H9 (cell line): ENCODE results near the gene CIART. TPM values are rescaled to one million over a fixed set of nuclear protein-coding genes. Genes with fewer than 3 reads are reported as not detected.

Experiments
- DNase-seq: peaks from one replicate; pipeline ENCODE4 v3.0.0-alpha.2; 2017
- H2AFZ ChIP-seq: one replicate; pipeline ENCODE4 v1.6.1; 2013; ENCODE audit warnings: mild to moderate bottlenecking, low read length, control low read depth, moderate library complexity
- H2AK5ac ChIP-seq: 2 replicates; pipeline ENCODE4 v1.6.1; 2013; ENCODE audit warnings: low read length, control low read depth, mixed read lengths; ENCODE audit not compliant: insufficient read length
- H2BK120ac ChIP-seq: one replicate; pipeline ENCODE4 v1.6.1; 2013; ENCODE audit warnings: low read depth, mild to moderate bottlenecking, low read length, control low read depth, inconsistent platforms; ENCODE audit not compliant: poor library complexity, severe bottlenecking
- H2BK12ac ChIP-seq: 2 replicates; pipeline ENCODE4 v1.6.1; 2013; ENCODE audit warnings: low read length, control low read depth, mixed read lengths, low read depth; ENCODE audit not compliant: insufficient read length
- H2BK15ac ChIP-seq: 2 replicates; pipeline ENCODE4 v1.6.1; 2013; ENCODE audit warnings: low read depth, low read length, control low read depth
- H2BK20ac ChIP-seq: one replicate; pipeline ENCODE4 v1.6.1; 2013; ENCODE audit warnings: low read depth, mild to moderate bottlenecking, low read length, control low read depth, inconsistent platforms; ENCODE audit not compliant: poor library complexity, severe bottlenecking
- H2BK5ac ChIP-seq: 2 replicates; pipeline ENCODE4 v1.6.1; 2013; ENCODE audit warnings: low read length, control low read depth, mixed read lengths; ENCODE audit not compliant: insufficient read length
- H3K14ac ChIP-seq: 2 replicates; pipeline ENCODE4 v1.6.1; 2013; ENCODE audit warnings: low read length, control low read depth; ENCODE audit not compliant: insufficient read depth
- H3K18ac ChIP-seq: 2 replicates; pipeline ENCODE4 v1.6.1; 2013; ENCODE audit warnings: low read depth, mild to moderate bottlenecking, mixed read lengths, low read length, control low read depth; ENCODE audit not compliant: insufficient read length
- H3K23ac ChIP-seq: 2 replicates; pipeline ENCODE4 v1.6.1; 2013; ENCODE audit warnings: low read length, control low read depth, mixed read lengths, low read depth; ENCODE audit not compliant: insufficient read length
- H3K23me2 ChIP-seq: 2 replicates; pipeline ENCODE4 v1.6.1; 2013; ENCODE audit warnings: low read depth, mild to moderate bottlenecking, mixed read lengths, low read length, control low read depth; ENCODE audit not compliant: insufficient read length, poor library complexity, severe bottlenecking
- H3K27ac ChIP-seq: 2 replicates; pipeline ENCODE4 v1.5.1; 2013; ENCODE audit warnings: low read length, control low read depth, mixed read lengths, low read depth; ENCODE audit not compliant: insufficient read length
- H3K27me3 ChIP-seq: 2 replicates; pipeline ENCODE4 v1.6.1; 2013; ENCODE audit warnings: low read length, control low read depth, inconsistent platforms; ENCODE audit not compliant: insufficient read depth
- H3K4ac ChIP-seq: 2 replicates; pipeline ENCODE4 v1.6.1; 2013; ENCODE audit warnings: low read depth, mild to moderate bottlenecking, control low read depth, inconsistent platforms, low read length, moderate library complexity
- H3K4me1 ChIP-seq: 2 replicates; pipeline ENCODE4 v1.6.1; 2013; ENCODE audit warnings: low read length, control low read depth, inconsistent platforms; ENCODE audit not compliant: insufficient read depth
- H3K4me2 ChIP-seq: 2 replicates; pipeline ENCODE4 v1.6.1; 2013; ENCODE audit warnings: low read length, control low read depth, mixed read lengths; ENCODE audit not compliant: insufficient read length, insufficient read depth
- H3K56ac ChIP-seq: 2 replicates; pipeline ENCODE4 v1.6.1; 2013; ENCODE audit warnings: low read depth, mild to moderate bottlenecking, mixed read lengths, low read length, control low read depth; ENCODE audit not compliant: insufficient read length
- H3K79me1 ChIP-seq: 2 replicates; pipeline ENCODE4 v1.6.1; 2013; ENCODE audit warnings: low read depth, mild to moderate bottlenecking, moderate library complexity, low read length, control low read depth, inconsistent platforms; ENCODE audit not compliant: insufficient read depth, poor library complexity, severe bottlenecking
- H3K79me2 ChIP-seq: 2 replicates; pipeline ENCODE4 v1.6.1; 2013; ENCODE audit warnings: low read length, control low read depth, inconsistent platforms; ENCODE audit not compliant: insufficient read depth
- H3K9ac ChIP-seq: 2 replicates; pipeline ENCODE4 v1.6.1; 2013; ENCODE audit warnings: low read length, control low read depth, mixed read lengths; ENCODE audit not compliant: insufficient read length; ENCODE audit errors: extremely low read depth
- H3K9me3 ChIP-seq: one replicate; pipeline ENCODE4 v1.6.1; 2013; ENCODE audit warnings: low read depth, low read length, inconsistent platforms; ENCODE audit not compliant: control insufficient read depth
- H3T11ph ChIP-seq: one replicate; pipeline ENCODE4 v1.6.1; 2013; ENCODE audit warnings: mild to moderate bottlenecking, low read length, control low read depth, inconsistent platforms
- H4K20me1 ChIP-seq: one replicate; pipeline ENCODE4 v1.6.1; 2013; ENCODE audit not compliant: control insufficient read depth, insufficient read length, insufficient read depth
- H4K5ac ChIP-seq: 2 replicates; pipeline ENCODE4 v1.6.1; 2013; ENCODE audit warnings: low read depth, mild to moderate bottlenecking, mixed read lengths, low read length, control low read depth; ENCODE audit not compliant: insufficient read length
- H4K8ac ChIP-seq: replicated peaks from 2 replicates; pipeline ENCODE4 v1.6.1; 2013; ENCODE audit warnings: low read length, control low read depth, mixed read lengths, low read depth; ENCODE audit not compliant: insufficient read length
- H4K91ac ChIP-seq: 2 replicates; pipeline ENCODE4 v1.6.1; 2013; ENCODE audit warnings: low read depth, mild to moderate bottlenecking, moderate library complexity, mixed read lengths, low read length, control low read depth; ENCODE audit not compliant: insufficient read length
- H3K27ac Mint-ChIP-seq, 3 experiments: 2 replicates in 2 of 3; 3 replicates in 1 of 3; pipeline ENCODE4 v1.8.0; 2020 to 2021; ENCODE audit warnings: mixed read lengths in 3 of 3, mild to moderate bottlenecking in 1 of 3, moderate library complexity in 1 of 3
- H3K27me3 Mint-ChIP-seq: 2 replicates; pipeline ENCODE4 v1.8.0; 2021; ENCODE audit warnings: low read depth, mild to moderate bottlenecking, moderate library complexity, mixed read lengths
- H3K36me3 Mint-ChIP-seq, 3 experiments: 2 replicates in 2 of 3; 3 replicates in 1 of 3; pipeline ENCODE4 v1.8.0; 2020 to 2021; ENCODE audit warnings: low read depth in 3 of 3, mixed read lengths in 3 of 3; ENCODE audit not compliant: insufficient read depth in 1 of 3
- H3K4me1 Mint-ChIP-seq, 2 experiments: 2 replicates each; pipeline ENCODE4 v1.8.0; 2020; ENCODE audit warnings: mixed read lengths in 2 of 2
- H3K4me3 Mint-ChIP-seq, 2 experiments: 2 replicates in 1 of 2; 3 replicates in 1 of 2; pipeline ENCODE4 v1.8.0; 2020 to 2021; ENCODE audit warnings: mild to moderate bottlenecking in 2 of 2, mixed read lengths in 2 of 2, moderate library complexity in 1 of 2
- H3K9me3 Mint-ChIP-seq, 2 experiments: 2 replicates in 1 of 2; 3 replicates in 1 of 2; pipeline ENCODE4 v1.8.0; 2020; ENCODE audit warnings: mild to moderate bottlenecking in 2 of 2, mixed read lengths in 2 of 2, moderate library complexity in 1 of 2
- CTCF ChIP-seq: fragments of 200-600 bp; sonication (generic); conservative IDR thresholded peaks from 3 replicates; pipeline ENCODE4 v1.8.0; 2021; ENCODE audit warnings: antibody characterized with exemption, mild to moderate bottlenecking
- WGBS: extraction: QIAGEN DNeasy Blood & Tissue Kit; methylation state at CpG from one replicate; pipeline ENCODE4 v1.1.7; 2013; ENCODE audit warnings: missing lambda C conversion rate, low lambda C conversion rate, mixed read lengths; ENCODE audit not compliant: insufficient read length; ENCODE audit errors: extremely low coverage; 5-methylcytosine and 5-hydroxymethylcytosine counted together
- total RNA-seq: library from RNA; stranded (reverse); gene quantifications from 2 replicates; pipeline ENCODE4 v1.2.1, GENCODE V29; 2021

Gene CIART
- total RNA-seq, 1 experiment from 2014 or later, result 15.6 TPM

GRCh38 chr1:150234566-150235293 lies 47.6 kb upstream of the CIART start:
- Histone ChIP-seq H3K4me1 (no peaks in the 10 kb centered on the region; the same call in 1 of the 2 replicates), H3K27ac (peak overlapping the region; percentile 72), H4K20me1 (no peaks in the 10 kb centered on the region), H3K56ac (no peak overlapping the region), H2BK12ac (no peak overlapping the region), H3K4me2 (peak overlapping the region; percentile 83), H3K23ac (no peak overlapping the region), H3K9me3 (no peaks in the 10 kb centered on the region), H3K18ac (peak overlapping the region; percentile 90), H2BK120ac (peak overlapping the region; percentile 74), H3K27me3 (no peaks in the 10 kb centered on the region), H4K5ac (no peak overlapping the region), H3K23me2 (peaks cover 15% of the 10 kb centered on the region), H3K14ac (peak overlapping the region; percentile 89), H3K4ac (peak overlapping the region; percentile 81), H2BK20ac (no peak overlapping the region), H3K9ac (peak overlapping the region; percentile 97), H3T11ph (no peak overlapping the region), H3K79me1 (no peaks in the 10 kb centered on the region), H3K79me2 (peaks cover 22% of the 10 kb centered on the region; the same call in 1 of the 2 replicates), H2AK5ac (no peak overlapping the region), H2BK15ac (no peak overlapping the region), H4K8ac (no peak overlapping the region), H2AFZ (no peak overlapping the region), H2BK5ac (peak overlapping the region; percentile 37), H4K91ac (peak overlapping the region; percentile 33)
- Mint-ChIP-seq H3K27ac (peak overlapping the region; percentile 93 to 97 (median 93)), H3K4me3 (no peak overlapping the region), H3K4me1 (peaks cover 18 to 19% of the 10 kb centered on the region in 2 experiments), H3K27me3 (no peaks in the 10 kb centered on the region; the same call in 1 of the 2 replicates), H3K36me3 (peaks cover 10 to 22% (median 14%) of the 10 kb centered on the region in 3 experiments; a peak in 5 of 7 replicates), H3K9me3 (no peaks in the 10 kb centered on the region; a peak in 1 of 5 replicates)
- peak; percentile 81 for DNase-seq
- no CpG with 5 or more reads among the region's 78 CpGs for whole genome bisulfite sequencing
- no peak for TF ChIP-seq CTCF
